ENCODE data around the gene PNPLA3. TPM values are rescaled to one million over a fixed set of nuclear protein-coding genes. Genes with fewer than 3 reads are reported as not detected.
A peak's percentile ranks its signal among the peaks of the same experiment; 100 is the strongest.

PNPLA3 gene
- total and polyA plus RNA-seq, 11 donors, result 0.11 to 1.9 (median 0.18) TPM; not detected in 5

DNA sequence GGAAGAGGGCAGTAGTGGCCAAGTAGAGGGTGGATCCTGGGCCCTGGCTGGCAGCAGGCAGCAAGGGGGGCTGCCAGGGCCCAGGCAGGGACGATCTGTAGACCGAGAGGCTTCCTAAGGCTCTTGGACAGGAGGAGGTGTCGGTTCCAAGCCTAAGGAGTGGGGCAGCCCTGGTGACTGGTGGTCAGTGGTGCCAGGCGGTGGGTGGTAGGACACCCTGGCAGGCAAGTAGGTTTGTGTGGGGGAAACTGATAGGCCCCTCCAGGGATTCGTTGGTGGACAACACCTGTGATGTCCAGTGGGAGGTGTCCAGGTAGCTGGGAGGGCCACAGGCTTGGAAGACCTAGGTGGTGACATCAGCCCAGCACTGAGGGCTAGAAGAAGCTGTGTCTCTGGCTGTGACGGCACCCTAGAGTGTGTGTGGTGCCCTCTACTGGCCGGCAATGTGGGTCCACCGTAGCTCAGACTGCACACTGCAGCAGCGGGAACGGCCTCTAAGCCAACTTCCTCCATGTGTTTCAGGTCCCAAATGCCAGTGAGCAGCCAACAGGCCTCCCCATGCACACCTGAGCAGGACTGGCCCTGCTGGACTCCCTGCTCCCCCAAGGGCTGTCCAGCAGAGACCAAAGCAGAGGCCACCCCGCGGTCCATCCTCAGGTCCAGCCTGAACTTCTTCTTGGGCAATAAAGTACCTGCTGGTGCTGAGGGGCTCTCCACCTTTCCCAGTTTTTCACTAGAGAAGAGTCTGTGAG, 22.2 kb downstream of the PNPLA3 start:
- H3K4me1 ChIP-seq, result no peaks in the 10 kb centered on the region
- peaks cover 0 to 8% (median 0%) of the 10 kb centered on the region in 12 donors for H3K9me3 ChIP-seq
- peaks cover 0 to 7% (median 0%) of the 10 kb centered on the region in 9 donors for H3K27me3 ChIP-seq
- intact Hi-C loops (cut with DNase I), result no loop called here
- no peak for TF ChIP-seq POLR2A (IDR thresholded peaks at IDR 0.05)
- TF ChIP-seq, protein P1, sequence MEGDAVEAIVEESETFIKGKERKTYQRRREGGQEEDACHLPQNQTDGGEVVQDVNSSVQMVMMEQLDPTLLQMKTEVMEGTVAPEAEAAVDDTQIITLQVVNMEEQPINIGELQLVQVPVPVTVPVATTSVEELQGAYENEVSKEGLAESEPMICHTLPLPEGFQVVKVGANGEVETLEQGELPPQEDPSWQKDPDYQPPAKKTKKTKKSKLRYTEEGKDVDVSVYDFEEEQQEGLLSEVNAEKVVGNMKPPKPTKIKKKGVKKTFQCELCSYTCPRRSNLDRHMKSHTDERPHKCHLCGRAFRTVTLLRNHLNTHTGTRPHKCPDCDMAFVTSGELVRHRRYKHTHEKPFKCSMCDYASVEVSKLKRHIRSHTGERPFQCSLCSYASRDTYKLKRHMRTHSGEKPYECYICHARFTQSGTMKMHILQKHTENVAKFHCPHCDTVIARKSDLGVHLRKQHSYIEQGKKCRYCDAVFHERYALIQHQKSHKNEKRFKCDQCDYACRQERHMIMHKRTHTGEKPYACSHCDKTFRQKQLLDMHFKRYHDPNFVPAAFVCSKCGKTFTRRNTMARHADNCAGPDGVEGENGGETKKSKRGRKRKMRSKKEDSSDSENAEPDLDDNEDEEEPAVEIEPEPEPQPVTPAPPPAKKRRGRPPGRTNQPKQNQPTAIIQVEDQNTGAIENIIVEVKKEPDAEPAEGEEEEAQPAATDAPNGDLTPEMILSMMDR (IDR thresholded peaks at IDR 0.05), result peak; percentile 32 to 69 (median 50)
- WGBS, 4 donors, result 49 to 58% (median 51%) methylated on average over 11 to 12 of the region's 12 CpGs
- H3K36me3 ChIP-seq, result no peaks in the 10 kb centered on the region
- ATAC-seq (peak; percentile 58 to 86 (median 80)), DNase-seq (peak; percentile 35 to 73 (median 51))
- no peak overlapping the region for H3K4me3 ChIP-seq
- H3K27ac ChIP-seq, result no peak overlapping the region

DNA sequence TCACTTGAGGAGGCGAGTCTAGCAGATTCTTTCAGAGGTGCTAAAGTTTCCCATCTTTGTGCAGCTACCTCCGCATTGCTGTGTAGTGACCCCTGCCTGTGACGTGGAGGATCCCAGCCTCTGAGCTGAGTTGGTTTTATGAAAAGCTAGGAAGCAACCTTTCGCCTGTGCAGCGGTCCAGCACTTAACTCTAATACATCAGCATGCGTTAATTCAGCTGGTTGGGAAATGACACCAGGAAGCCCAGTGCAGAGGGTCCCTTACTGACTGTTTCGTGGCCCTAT, 22.7 kb downstream of the PNPLA3 start:
- Histone ChIP-seq H3K4me3 (no peak overlapping the region), H3K36me3 (no peaks in the 10 kb centered on the region), H3K27me3 (peaks cover 0 to 7% (median 0%) of the 10 kb centered on the region in 9 donors), H3K4me1 (no peaks in the 10 kb centered on the region), H3K9me3 (peaks cover 0 to 8% (median 0%) of the 10 kb centered on the region in 12 donors), H3K27ac (no peak overlapping the region)
- intact Hi-C loops (cut with DNase I), result no loop called here
- DNase-seq, result no peak
- WGBS, 4 donors, result 64 to 79% (median 71%) methylated on average over 7 of the region's 7 CpGs
- TF ChIP-seq, protein P1 (IDR thresholded peaks at IDR 0.05), result no peak
- no peak for TF ChIP-seq POLR2A (IDR thresholded peaks at IDR 0.05)
- no peak for ATAC-seq

DNA sequence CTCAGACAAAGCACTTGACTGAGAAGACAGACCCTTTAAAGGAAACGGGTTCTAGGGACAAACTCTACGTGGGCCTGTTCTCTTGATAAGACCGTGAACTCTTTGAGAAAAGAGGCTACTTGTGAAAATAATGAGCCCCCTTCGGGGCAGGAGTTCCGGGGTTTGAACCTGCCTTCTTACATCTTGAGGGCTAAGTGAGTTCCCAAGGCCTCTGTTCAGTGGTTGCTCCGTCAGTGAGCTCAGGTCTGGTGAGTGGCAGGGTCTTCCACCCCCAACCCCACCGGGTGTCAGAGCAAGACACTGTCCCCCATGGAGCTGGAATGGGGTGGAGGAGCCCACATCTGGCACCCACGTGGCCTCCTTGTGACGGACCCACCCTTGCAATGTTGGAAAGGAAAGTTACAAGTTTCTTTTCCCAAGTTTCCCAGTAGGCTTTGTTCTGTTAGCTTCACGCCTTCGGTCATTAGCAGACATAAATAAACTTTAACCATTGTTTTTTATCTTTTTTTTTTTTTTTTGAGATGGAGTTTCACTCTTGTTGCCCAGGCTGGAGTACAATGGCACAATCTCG, 25.3 kb downstream of the PNPLA3 start:
- DNase-seq, result no peak
- Histone ChIP-seq H3K27me3 (peaks cover 0 to 12% (median 0%) of the 10 kb centered on the region in 9 donors), H3K9me3 (no peaks in the 10 kb centered on the region), H3K4me3 (no peak overlapping the region), H3K4me1 (peaks cover 0 to 1% (median 0%) of the 10 kb centered on the region in 12 donors), H3K36me3 (no peaks in the 10 kb centered on the region), H3K27ac (no peak overlapping the region)
- WGBS, 4 donors, result 76 to 84% (median 79%) methylated on average over 12 of the region's 12 CpGs
- intact Hi-C loops (cut with DNase I), result no loop called here
- TF ChIP-seq POLR2A (IDR thresholded peaks at IDR 0.05), result no peak
- TF ChIP-seq, protein P1 (IDR thresholded peaks at IDR 0.05), result no peak
- no peak for ATAC-seq

DNA sequence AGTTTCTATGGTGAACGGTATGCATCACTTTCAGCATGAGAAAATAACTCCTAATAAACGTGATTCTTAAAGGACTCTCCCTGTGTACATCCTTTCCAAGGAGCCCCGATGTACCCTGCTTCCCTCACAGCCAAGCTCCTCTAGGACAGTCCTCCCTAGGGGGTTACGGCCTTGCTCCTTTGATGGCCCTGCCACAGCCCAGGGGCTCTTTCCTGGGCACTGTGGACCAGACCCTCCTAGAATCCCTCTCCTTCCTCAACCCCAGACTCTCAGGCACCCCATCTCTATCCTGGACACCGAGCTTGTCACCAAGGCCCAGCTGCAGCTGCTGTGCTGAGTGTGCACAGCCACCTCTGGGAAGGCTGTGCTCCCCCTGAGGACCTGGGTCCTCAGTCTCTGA, 27.8 kb downstream of the PNPLA3 start:
- Histone ChIP-seq H3K27ac (no peak overlapping the region), H3K36me3 (no peaks in the 10 kb centered on the region), H3K4me3 (no peak overlapping the region), H3K27me3 (peaks cover 0 to 5% (median 0%) of the 10 kb centered on the region in 9 donors), H3K4me1 (peaks cover 0 to 17% (median 12%) of the 10 kb centered on the region in 12 donors), H3K9me3 (no peaks in the 10 kb centered on the region)
- 80 to 82% (median 80%) methylated on average over 5 of the region's 5 CpGs for WGBS, 4 donors
- DNase-seq, result no peak
- TF ChIP-seq, protein P1 (IDR thresholded peaks at IDR 0.05), result no peak
- no peak for TF ChIP-seq POLR2A (IDR thresholded peaks at IDR 0.05)
- ATAC-seq, result no peak
- intact Hi-C loops (cut with DNase I), result no loop called here

Measured in heart left ventricle (tissue), 16 donors.